ENCODE data around the gene DNAJB8.

The DNAJB8 gene

GRCh38 chr3:128442949-128443348, 23.7 kb downstream of the DNAJB8 start:
- DNase-seq: no peak

GRCh38 chr3:128442070-128442469, 24.6 kb downstream of the DNAJB8 start:
- DNase-seq: no peak

GRCh38 chr3:128439226-128439625, 27.5 kb downstream of the DNAJB8 start:
- no peak for DNase-seq

- DNase-seq: no peak
Measured at GRCh38 chr3:128438488-128439072, 28.1 kb downstream of the DNAJB8 start.

- DNase-seq: no peak
Measured at GRCh38 chr3:128436214-128436613, 30.5 kb downstream of the DNAJB8 start.

GRCh38 chr3:128435561-128435960, 31.1 kb downstream of the DNAJB8 start:
- no peak for DNase-seq

- DNase-seq: no peak
Measured at GRCh38 chr3:128435058-128435457, 31.6 kb downstream of the DNAJB8 start.

- no peak for DNase-seq
Measured at GRCh38 chr3:128434524-128434923, 32.2 kb downstream of the DNAJB8 start.

GRCh38 chr3:128433837-128434165, 32.9 kb downstream of the DNAJB8 start:
- no peak for DNase-seq

- DNase-seq: no peak
Measured at GRCh38 chr3:128432971-128433836, 33.5 kb downstream of the DNAJB8 start.

GRCh38 chr3:128432301-128432970, 34.3 kb downstream of the DNAJB8 start:
- DNase-seq: no peak

GRCh38 chr3:128431803-128432300, 34.8 kb downstream of the DNAJB8 start:
- no peak for DNase-seq

- no peak for DNase-seq
Measured at GRCh38 chr3:128430731-128431130, 36.0 kb downstream of the DNAJB8 start.

- no peak for DNase-seq
Measured at GRCh38 chr3:128430301-128430700, 36.4 kb downstream of the DNAJB8 start.

- DNase-seq: no peak
Measured at GRCh38 chr3:128429751-128430150, 36.9 kb downstream of the DNAJB8 start.

GRCh38 chr3:128429275-128429674, 37.4 kb downstream of the DNAJB8 start:
- no peak for DNase-seq

- DNase-seq: no peak
Measured at GRCh38 chr3:128427872-128428822, 38.5 kb downstream of the DNAJB8 start.

- DNase-seq: no peak
Measured at GRCh38 chr3:128427175-128427857, 39.4 kb downstream of the DNAJB8 start.

GRCh38 chr3:128426128-128426921, 40.4 kb downstream of the DNAJB8 start:
- DNase-seq: peak; percentile 98

GRCh38 chr3:128425846-128426127, 40.9 kb downstream of the DNAJB8 start:
- DNase-seq: no peak

GRCh38 chr3:128425142-128425845, 41.4 kb downstream of the DNAJB8 start:
- no peak for DNase-seq
